Stimulated activated CD4-positive, alpha-beta T cell treated with anti-CD3 and anti-CD28 coated beads, Interleukin-15, amount 100 ng/mL, for 48 hours (primary cell): Measurements from ENCODE around the gene PGM2.
A peak's percentile ranks its signal among the peaks of the same experiment; 100 is the strongest.
"Not testable (repeated sequence)": the region's sequence is repeated elsewhere in the genome, so short reads cannot be mapped to it uniquely, and the experiment has no call there.

ENCODE experiments used
- DNase-seq, 2 donors: peaks; one replicate each; pipeline ENCODE4 v3.0.0-alpha.2; 2020; ENCODE audit warnings: low read depth in 2 of 2

Gene PGM2

GRCh38 chr4:37826295-37827029 lies at the start of gene PGM2:
Gene PGM2 (plus strand): TSS chr4:37826686. CDS start chr4:37826733, 47 bp downstream.
- DNase-seq: peak; percentile 79 to 89

- no peak for DNase-seq
These were observed 46.6 kb upstream of the PGM2 start for GRCh38 chr4:37779896-37780295.

GRCh38 chr4:37780444-37781130 lies 45.9 kb upstream of the PGM2 start:
- DNase-seq: no peak

GRCh38 chr4:37781131-37781455 lies 45.4 kb upstream of the PGM2 start:
- no peak for DNase-seq

GRCh38 chr4:37786267-37786666 lies 40.2 kb upstream of the PGM2 start:
- not testable (repeated sequence) for DNase-seq

GRCh38 chr4:37787883-37788460 lies 38.5 kb upstream of the PGM2 start:
- DNase-seq: not testable (repeated sequence)

GRCh38 chr4:37788819-37789218 lies 37.7 kb upstream of the PGM2 start:
- no peak for DNase-seq

- no peak for DNase-seq
These were observed 34.2 kb upstream of the PGM2 start for GRCh38 chr4:37792241-37792640.

GRCh38 chr4:37793562-37793961 lies 32.9 kb upstream of the PGM2 start:
- no peak for DNase-seq

- DNase-seq: no peak
These were observed 32.4 kb upstream of the PGM2 start for GRCh38 chr4:37794056-37794455.

GRCh38 chr4:37795581-37796195 lies 30.8 kb upstream of the PGM2 start:
- DNase-seq: no peak

GRCh38 chr4:37797374-37797773 lies 29.1 kb upstream of the PGM2 start:
- DNase-seq: no peak

GRCh38 chr4:37797923-37798322 lies 28.6 kb upstream of the PGM2 start:
- DNase-seq: no peak

- no peak for DNase-seq
These were observed 27.9 kb upstream of the PGM2 start for GRCh38 chr4:37798616-37799015.

GRCh38 chr4:37799941-37800554 lies 26.4 kb upstream of the PGM2 start:
- DNase-seq: no peak

GRCh38 chr4:37802068-37802666 lies 24.3 kb upstream of the PGM2 start:
- no peak for DNase-seq

- DNase-seq: no peak
These were observed 23.0 kb upstream of the PGM2 start for GRCh38 chr4:37803348-37803973.

GRCh38 chr4:37805091-37805490 lies 21.4 kb upstream of the PGM2 start:
- no peak for DNase-seq

- DNase-seq: no peak
These were observed 13.8 kb upstream of the PGM2 start for GRCh38 chr4:37812713-37813112.

GRCh38 chr4:37815591-37815990 lies 10.9 kb upstream of the PGM2 start:
- DNase-seq: no peak

- no peak for DNase-seq
These were observed 10.5 kb upstream of the PGM2 start for GRCh38 chr4:37816006-37816405.
